CD14-positive monocyte (primary cell): ENCODE data around the gene PTPRN2. TPM values are rescaled to one million over a fixed set of nuclear protein-coding genes. Genes with fewer than 3 reads are reported as not detected.

ENCODE experiments used
- DNase-seq, 3 donors: peaks; one replicate each; pipeline ENCODE4 v3.0.0-alpha.2; 2011 to 2022
- H2AFZ ChIP-seq: 2 replicates; pipeline ENCODE4 v1.6.0; 2012; ENCODE audit warnings: mild to moderate bottlenecking, low read depth, low read length, inconsistent platforms; ENCODE audit not compliant: insufficient read depth, poor library complexity, severe bottlenecking
- H3K27ac ChIP-seq, 2 donors: 1 replicate in 1 of 2; 2 replicates in 1 of 2; pipeline ENCODE4 v1.5.1; 2012 to 2013; ENCODE audit warnings: low read length in 2 of 2, control low read depth in 1 of 2, inconsistent platforms in 1 of 2, low read depth in 1 of 2, mild to moderate bottlenecking in 1 of 2
- H3K27me3 ChIP-seq, 2 donors: one replicate each; pipeline versions ENCODE4 v1.6.0 to v1.6.1; 2011 to 2013; ENCODE audit warnings: low read length in 2 of 2; ENCODE audit not compliant: control insufficient read depth in 2 of 2, insufficient read depth in 2 of 2
- H3K36me3 ChIP-seq, 2 donors: replicated peaks in 1 of 2; 1 replicate in 1 of 2; 2 replicates in 1 of 2; pipeline versions ENCODE4 v1.5.1 to v1.6.1; 2012 to 2013; ENCODE audit warnings: low read length in 2 of 2, control low read depth in 1 of 2, inconsistent platforms in 1 of 2, mild to moderate bottlenecking in 1 of 2; ENCODE audit not compliant: insufficient read depth in 2 of 2, control insufficient read depth in 1 of 2
- H3K4me1 ChIP-seq, 2 donors: 1 replicate in 1 of 2; 2 replicates in 1 of 2; pipeline versions ENCODE4 v1.5.1 to v1.6.1; 2012 to 2013; ENCODE audit warnings: low read length in 2 of 2, control low read depth in 1 of 2, inconsistent platforms in 1 of 2, mild to moderate bottlenecking in 1 of 2, moderate library complexity in 1 of 2; ENCODE audit not compliant: insufficient read depth in 2 of 2, control insufficient read depth in 1 of 2
- H3K4me2 ChIP-seq: replicated peaks from 2 replicates; pipeline ENCODE3; 2012; ENCODE audit warnings: low read length, moderate library complexity, mild to moderate bottlenecking; ENCODE audit not compliant: poor library complexity, severe bottlenecking; ENCODE audit errors: extremely low read depth
- H3K4me3 ChIP-seq, 3 experiments: fragments of 200-600 bp in 1 of 3; sonication (generic) in 1 of 3; replicated peaks in 1 of 3; 1 replicate in 2 of 3; 2 replicates in 1 of 3; pipeline ENCODE4 v1.5.1; 2011 to 2013; ENCODE audit warnings: low read length in 3 of 3, mild to moderate bottlenecking in 3 of 3, control low read depth in 2 of 3, low read depth in 2 of 3, inconsistent platforms in 1 of 3, moderate library complexity in 1 of 3
- H3K79me2 ChIP-seq: 2 replicates; pipeline ENCODE4 v1.6.0; 2012; ENCODE audit warnings: mild to moderate bottlenecking, control low read depth, inconsistent platforms, low read length, moderate library complexity; ENCODE audit not compliant: insufficient read depth
- H3K9ac ChIP-seq: 2 replicates; pipeline ENCODE4 v1.6.0; 2017; ENCODE audit warnings: low read length, mild to moderate bottlenecking; ENCODE audit not compliant: insufficient read depth, poor library complexity, severe bottlenecking
- H3K9me3 ChIP-seq, 2 donors: replicated peaks in 1 of 2; 1 replicate in 1 of 2; 2 replicates in 1 of 2; pipeline versions ENCODE4 v1.5.1 to v1.6.1; 2012 to 2013; ENCODE audit warnings: low read length in 2 of 2, control low read depth in 1 of 2; ENCODE audit not compliant: control insufficient read depth in 1 of 2, insufficient read depth in 1 of 2
- H4K20me1 ChIP-seq: 2 replicates; pipeline ENCODE4 v1.6.0; 2012; ENCODE audit warnings: mild to moderate bottlenecking, low read length, control low read depth, moderate library complexity; ENCODE audit not compliant: insufficient read depth
- H3K27ac Mint-ChIP-seq, 7 donors: one replicate each; pipeline ENCODE4 v1.8.0; 2020; ENCODE audit warnings: mild to moderate bottlenecking in 7 of 7, mixed read lengths in 7 of 7, moderate library complexity in 6 of 7, inconsistent platforms in 2 of 7
- H3K27me3 Mint-ChIP-seq, 3 donors: one replicate each; pipeline ENCODE4 v1.8.0; 2021 to 2022; ENCODE audit warnings: low read depth in 3 of 3, mild to moderate bottlenecking in 3 of 3, mixed read lengths in 3 of 3, moderate library complexity in 3 of 3, inconsistent platforms in 1 of 3
- H3K36me3 Mint-ChIP-seq, 2 donors: one replicate each; pipeline ENCODE4 v1.8.0; 2020; ENCODE audit warnings: mixed read lengths in 2 of 2, inconsistent platforms in 1 of 2, mild to moderate bottlenecking in 1 of 2
- H3K4me1 Mint-ChIP-seq: one replicate; pipeline ENCODE4 v1.8.0; 2020; ENCODE audit warnings: mild to moderate bottlenecking, mixed read lengths
- H3K4me3 Mint-ChIP-seq, 2 donors: one replicate each; pipeline ENCODE4 v1.8.0; 2020; ENCODE audit warnings: mild to moderate bottlenecking in 2 of 2, mixed read lengths in 2 of 2, moderate library complexity in 1 of 2
- H3K9me3 Mint-ChIP-seq, 7 donors: one replicate each; pipeline ENCODE4 v1.8.0; 2020 to 2022; ENCODE audit warnings: mixed read lengths in 7 of 7, mild to moderate bottlenecking in 6 of 7, moderate library complexity in 6 of 7, inconsistent platforms in 2 of 7
- CTCF ChIP-seq: fragments of 200-600 bp; IDR thresholded peaks from one replicate; pipeline ENCODE4 v1.8.0; 2022; ENCODE audit warnings: antibody characterized with exemption, mild to moderate bottlenecking
- WGBS: methylation state at CpG from one replicate; pipeline ENCODE4 v1.1.5; 2013; ENCODE audit warnings: missing lambda C conversion rate; ENCODE audit not compliant: insufficient coverage; 5-methylcytosine and 5-hydroxymethylcytosine counted together
- intact Hi-C, 2 donors: fragments of 100-400 bp; cut with micrococcal nuclease; formaldehyde crosslinking; loops; one replicate each; pipeline versions ENCODE4 v1.15.0 to v1.15.1; 2023
- polyA plus RNA-seq, 3 donors: library from polyadenylated mRNA; depleted of rRNA in 1 of 3; unstranded in 2 of 3; stranded (reverse) in 1 of 3; fragments of 300-500 nt in 2 of 3; fragments of >200 nt in 1 of 3; fragmentation: Illumina TruSeq in 2 of 3; gene quantifications; 1 replicate in 2 of 3; 2 replicates in 1 of 3; pipeline ENCODE4 v1.2.3, GENCODE V29; 2012 to 2021

The PTPRN2 gene
- polyA plus RNA-seq, 3 donors = 0.25 to 1.4 (median 0.97) TPM

- Mint-ChIP-seq H3K4me3 (peak overlapping the region in 1 of 2 donors; percentile 20), H3K27me3 (peaks cover 29 to 43% (median 42%) of the 10 kb centered on the region in 3 donors), H3K9me3 (peaks cover 0 to 4% (median 0%) of the 10 kb centered on the region in 7 donors), H3K27ac (no peak overlapping the region), H3K36me3 (no peaks in the 10 kb centered on the region), H3K4me1 (no peaks in the 10 kb centered on the region)
- Histone ChIP-seq H2AFZ (no peak overlapping the region), H3K4me1 (no peaks in the 10 kb centered on the region), H3K9me3 (no peaks in the 10 kb centered on the region), H3K27ac (no peak overlapping the region), H3K27me3 (peaks cover 17 to 35% of the 10 kb centered on the region in 2 donors), H3K36me3 (no peaks in the 10 kb centered on the region), H3K79me2 (no peaks in the 10 kb centered on the region), H4K20me1 (no peaks in the 10 kb centered on the region), H3K4me2 (no peak overlapping the region), H3K9ac (no peak overlapping the region), H3K4me3 (no peak overlapping the region)
- TF ChIP-seq CTCF = no peak
- WGBS = 93% methylated on average over 17 of the region's 30 CpGs
- intact Hi-C loops = no loop called here
- no peak for DNase-seq
Measured at GRCh38 chr7:157674715-157675426, 912.8 kb downstream of the PTPRN2 start.

- Histone ChIP-seq H3K4me3 (no peak overlapping the region), H3K36me3 (no peaks in the 10 kb centered on the region), H3K79me2 (no peaks in the 10 kb centered on the region), H2AFZ (no peak overlapping the region), H3K27ac (no peak overlapping the region), H3K4me1 (no peaks in the 10 kb centered on the region), H3K27me3 (peaks cover 11 to 28% of the 10 kb centered on the region in 2 donors), H3K4me2 (no peak overlapping the region), H3K9me3 (no peaks in the 10 kb centered on the region), H3K9ac (no peak overlapping the region), H4K20me1 (no peaks in the 10 kb centered on the region)
- no peak for DNase-seq
- 92% methylated on average over 16 of the region's 28 CpGs for WGBS
- Mint-ChIP-seq H3K9me3 (peaks cover 0 to 1% (median 0%) of the 10 kb centered on the region in 7 donors), H3K4me3 (no peak overlapping the region), H3K27me3 (peaks cover 23 to 38% (median 35%) of the 10 kb centered on the region in 3 donors), H3K4me1 (no peaks in the 10 kb centered on the region), H3K36me3 (no peaks in the 10 kb centered on the region), H3K27ac (no peak overlapping the region)
- TF ChIP-seq CTCF = no peak
- intact Hi-C loops = no loop called here
Measured at GRCh38 chr7:157674027-157674714, 913.5 kb downstream of the PTPRN2 start.
